ENCODE measurements around the gene KLK11. TPM values are rescaled to one million over a fixed set of nuclear protein-coding genes. Genes with fewer than 3 reads are reported as not detected.

KLK11 gene
- total and polyA plus RNA-seq, 2 of the 8 experiments (the other 6 are each of a cell fraction or from before 2014, with no cell fraction given): 0.45 TPM; not detected in 1

DNA sequence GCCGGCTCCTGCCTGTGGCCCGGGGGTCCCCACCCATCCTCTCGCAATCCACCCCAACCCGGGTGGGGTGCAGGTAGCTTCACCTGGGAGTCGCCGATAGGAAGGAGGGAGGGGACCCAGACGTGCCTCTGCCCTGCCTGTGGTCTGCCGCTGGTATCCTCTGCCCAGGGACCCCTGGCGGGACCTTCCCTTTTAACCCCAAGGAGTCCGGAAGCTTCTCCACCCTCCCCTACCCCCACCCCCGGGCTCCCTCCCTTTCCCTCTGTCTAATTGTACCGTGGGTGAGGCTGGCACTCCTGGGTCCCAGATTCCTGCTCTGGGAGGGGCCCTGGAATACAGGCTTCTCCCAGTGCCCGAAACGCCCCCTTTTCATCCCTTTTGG lies 6.9 kb downstream of the KLK11 start, which contains the start of gene KLK10:
Gene KLK10 (minus strand): TSS at position 166 of the 382 bp plus-strand sequence. CDS start 579 bp downstream, outside the sequence.
- Histone ChIP-seq H3K79me2 (ENCODE audit: control insufficient read depth in 1 of 2, insufficient read depth in 2 of 2, low read length in 2 of 2) (no peaks in the 10 kb centered on the region), H3K36me3 (ENCODE audit: control insufficient read depth in 2 of 4, insufficient read depth in 4 of 4, low read length in 3 of 4) (no peaks in the 10 kb centered on the region), H3K18ac (ENCODE audit: extremely low read depth, low read length) (peak within 1 kb of the TSS; percentile 38), H3K23me2 (ENCODE audit: low read depth, low read length) (peaks cover 14% of the 10 kb centered on the region; the same call in 1 of the 2 replicates), H3K4me2 (ENCODE audit: insufficient read depth in 1 of 2, low read depth in 2 of 2, low read length in 2 of 2) (peak within 1 kb of the TSS; percentile 81 to 93), H3K23ac (ENCODE audit: insufficient read length) (no peak within 1 kb of the TSS), H3K79me1 (ENCODE audit: low read depth, low read length) (no peaks in the 10 kb centered on the region), H2AFZ (ENCODE audit: low read length) (peak within 1 kb of the TSS; percentile 41; the same call in 1 of the 2 replicates), H2BK120ac (replicated peaks; ENCODE audit: low read depth, low read length) (no peak within 1 kb of the TSS), H4K20me1 (replicated peaks in 1 of 2; ENCODE audit: control insufficient read depth in 1 of 2, insufficient read depth in 2 of 2, low read length in 2 of 2) (no peaks in the 10 kb centered on the region), H3K9ac (replicated peaks in 1 of 4; ENCODE audit: extremely low read depth in 1 of 4, low read depth in 3 of 4, low read length in 3 of 4) (no peak within 1 kb of the TSS; a peak in 1 of 7 replicates), H3K27me3 (replicated peaks in 1 of 4; ENCODE audit: control insufficient read depth in 3 of 4, extremely low read depth in 1 of 4, insufficient read depth in 3 of 4, low read length in 3 of 4) (peaks cover 0 to 30% (median 19%) of the 10 kb centered on the region in 4 experiments; a peak in 5 of 7 replicates), H3K56ac (replicated peaks; ENCODE audit: insufficient read length, low read depth, low read length) (no peak within 1 kb of the TSS), H4K91ac (replicated peaks; ENCODE audit: insufficient read length, low read length) (peak within 1 kb of the TSS; percentile 36), H4K5ac (ENCODE audit: insufficient read length, low read depth, low read length) (no peak within 1 kb of the TSS), H3K27ac (ENCODE audit: low read depth, low read length) (no peak within 1 kb of the TSS), H2BK12ac (ENCODE audit: low read depth, low read length) (peak within 1 kb of the TSS; percentile 72; the same call in 1 of the 2 replicates), H3K4me1 (replicated peaks in 1 of 4; ENCODE audit: control insufficient read depth in 3 of 4, insufficient read depth in 4 of 4, low read length in 3 of 4) (peaks cover 0 to 7% (median 3%) of the 10 kb centered on the region in 4 experiments; a peak in 5 of 7 replicates), H3K14ac (ENCODE audit: insufficient read length) (no peak within 1 kb of the TSS), H2AK5ac (ENCODE audit: low read depth, low read length) (no peak within 1 kb of the TSS; the same call in 1 of the 2 replicates), H3K9me3 (ENCODE audit: insufficient read depth in 2 of 2, low read depth in 1 of 2, low read length in 1 of 2) (no peaks in the 10 kb centered on the region), H4K8ac (ENCODE audit: extremely low read depth, insufficient read depth, low read length) (peak within 1 kb of the TSS; percentile 71), H2BK5ac (ENCODE audit: low read depth, low read length) (peak within 1 kb of the TSS; percentile 55; the same call in 1 of the 2 replicates), H2BK20ac (ENCODE audit: low read length) (0 out of 2 replicates have a peak within 1 kb of the TSS, but pooled peaks have one; percentile 93), H3K4ac (replicated peaks; ENCODE audit: insufficient read length, low read depth, low read length) (peak within 1 kb of the TSS; percentile 32), H3K4me3 (ENCODE audit: extremely low read depth in 1 of 4, insufficient read depth in 2 of 4, low read depth in 3 of 4, low read length in 4 of 4) (peak within 1 kb of the TSS; percentile 51 to 73 (median 52)), H2BK15ac (ENCODE audit: low read length) (peak within 1 kb of the TSS; percentile 97; the same call in 1 of the 2 replicates)
- DNase-seq (ENCODE audit: low read depth in 1 of 2, low spot score in 2 of 2) (no peak), FAIRE-seq (no peak)
- CTCF ChIA-PET (ENCODE audit: partially characterized antibody): interaction anchor here (0.6 to 15.0 kb wide), 10 partner anchors 26 to 85 kb away, joined by 3 to 269 read pairs (median 4); no protein-coding TSS in a partner anchor
- WGBS, 2 experiments (ENCODE audit: extremely low coverage in 1 of 2, insufficient coverage in 1 of 2, insufficient read length in 1 of 2, insufficient replicate concordance in 2 of 2, low coverage in 1 of 2, low lambda C conversion rate in 2 of 2, missing lambda C conversion rate in 1 of 2): 18% methylated on average over 6 of the region's 14 CpGs; no CpG with 5 or more reads in 1 of the 2 experiments
- POLR2A ChIA-PET (ENCODE audit: partially characterized antibody): interaction anchor here (1.2 to 1.5 kb wide), 2 partner anchors 10 to 77 kb away, joined by 3 to 4 read pairs; no protein-coding TSS in a partner anchor
- no peak for TF ChIP-seq RAD21 (IDR thresholded peaks at IDR 0.05 in 1 of 2, conservative IDR thresholded peaks at IDR 0.05 in 1 of 2; ENCODE audit: low read depth in 2 of 2, low read length in 2 of 2)
- no peak for TF ChIP-seq CHD2 (IDR thresholded peaks at IDR 0.05; ENCODE audit: low read length)
- no peak for TF ChIP-seq PHF8 (conservative IDR thresholded peaks at IDR 0.05; ENCODE audit: low read depth, low read length)
- no peak for TF ChIP-seq KDM4A (IDR thresholded peaks at IDR 0.05; ENCODE audit: low read depth, low read length, severe bottlenecking)
- no peak for TF ChIP-seq SP4 (IDR thresholded peaks at IDR 0.05; ENCODE audit: low read length)
- no peak for TF ChIP-seq CBX5 (IDR thresholded peaks at IDR 0.05; ENCODE audit: low read depth, low read length)
- no peak for TF ChIP-seq HDAC6 (IDR thresholded peaks at IDR 0.05; ENCODE audit: low read depth, low read length)
- no peak for TF ChIP-seq ASH2L (IDR thresholded peaks at IDR 0.05; ENCODE audit: low read length)
- TF ChIP-seq, protein P1, sequence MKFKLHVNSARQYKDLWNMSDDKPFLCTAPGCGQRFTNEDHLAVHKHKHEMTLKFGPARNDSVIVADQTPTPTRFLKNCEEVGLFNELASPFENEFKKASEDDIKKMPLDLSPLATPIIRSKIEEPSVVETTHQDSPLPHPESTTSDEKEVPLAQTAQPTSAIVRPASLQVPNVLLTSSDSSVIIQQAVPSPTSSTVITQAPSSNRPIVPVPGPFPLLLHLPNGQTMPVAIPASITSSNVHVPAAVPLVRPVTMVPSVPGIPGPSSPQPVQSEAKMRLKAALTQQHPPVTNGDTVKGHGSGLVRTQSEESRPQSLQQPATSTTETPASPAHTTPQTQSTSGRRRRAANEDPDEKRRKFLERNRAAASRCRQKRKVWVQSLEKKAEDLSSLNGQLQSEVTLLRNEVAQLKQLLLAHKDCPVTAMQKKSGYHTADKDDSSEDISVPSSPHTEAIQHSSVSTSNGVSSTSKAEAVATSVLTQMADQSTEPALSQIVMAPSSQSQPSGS (IDR thresholded peaks at IDR 0.05; ENCODE audit: low read length): no peak
- TF ChIP-seq BACH1 (IDR thresholded peaks at IDR 0.05; ENCODE audit: low read length): no peak
- TF ChIP-seq FOSL1 (IDR thresholded peaks at IDR 0.05; ENCODE audit: insufficient read depth, low read depth, low read length): no peak
- TF ChIP-seq TEAD4 (IDR thresholded peaks at IDR 0.05; ENCODE audit: low read depth, low read length): no peak

Measured in H1 (cell line).